Measurements from ENCODE around the gene AKR7A2. TPM values are rescaled to one million over a fixed set of nuclear protein-coding genes. Genes with fewer than 3 reads are reported as not detected.

The AKR7A2 gene
- polyA plus RNA-seq, 1 donor (not counting 4 experiments of a cell fraction or from before 2014, with no cell fraction given): 21.4 TPM

DNA sequence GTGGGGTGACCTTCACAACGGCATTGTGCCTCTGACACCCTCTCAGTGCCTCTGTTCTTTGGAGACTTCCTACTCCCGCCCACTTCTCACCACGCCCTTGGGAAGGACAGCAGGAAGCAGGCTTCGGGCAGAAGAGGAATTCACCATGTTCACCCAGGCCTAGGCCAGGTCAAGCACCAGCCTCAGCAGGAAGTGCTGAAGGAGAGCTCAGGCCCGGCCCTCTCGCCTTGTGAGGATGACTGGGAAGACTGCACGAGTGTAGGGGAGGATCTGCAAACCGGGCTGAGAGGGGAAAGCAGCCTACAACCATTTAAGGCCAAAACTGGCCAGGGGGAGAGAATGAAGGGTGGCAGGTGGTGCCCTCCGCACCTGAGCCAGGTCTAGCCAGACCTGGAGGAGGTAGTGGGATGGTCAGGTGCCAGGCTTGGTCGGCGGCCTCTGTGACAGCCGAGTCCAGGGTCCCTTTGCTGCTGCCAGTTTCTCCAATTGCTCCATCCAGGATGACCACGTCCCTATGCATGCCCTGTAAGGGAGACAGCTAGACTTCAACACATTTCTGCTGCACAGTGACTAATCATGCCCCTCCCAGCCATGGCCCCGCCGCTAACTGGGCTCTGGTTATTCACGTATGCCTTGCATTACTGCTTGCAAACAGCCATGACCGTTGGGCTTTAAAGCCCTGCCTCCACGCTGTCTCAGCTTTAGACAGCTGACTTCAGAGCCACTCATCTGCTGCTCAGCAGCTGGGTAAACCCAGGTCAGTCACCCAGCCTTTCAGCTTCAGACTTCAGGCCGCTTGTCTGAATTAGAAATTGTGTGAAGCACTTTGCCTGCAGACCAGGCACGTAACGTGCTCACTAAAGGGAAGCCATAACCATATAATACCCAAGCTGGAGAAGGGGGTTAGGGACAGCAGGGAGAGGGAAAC, 51.5 kb downstream of the AKR7A2 start:
- no peak overlapping the region for H3K4me3 ChIP-seq (ENCODE audit: control insufficient read depth in 2 of 3, extremely low read depth in 1 of 3, insufficient read depth in 2 of 3, low read depth in 1 of 3, low read length in 3 of 3)
- DNase-seq (ENCODE audit: low read depth, low spot score) (no peak), FAIRE-seq (no peak)
- peaks cover 36 to 41% of the 10 kb centered on the region in 2 experiments for H3K36me3 ChIP-seq (ENCODE audit: control insufficient read depth in 2 of 2, extremely low read depth in 1 of 2, insufficient read depth in 2 of 2, low read length in 2 of 2)
- TF ChIP-seq, protein P1, sequence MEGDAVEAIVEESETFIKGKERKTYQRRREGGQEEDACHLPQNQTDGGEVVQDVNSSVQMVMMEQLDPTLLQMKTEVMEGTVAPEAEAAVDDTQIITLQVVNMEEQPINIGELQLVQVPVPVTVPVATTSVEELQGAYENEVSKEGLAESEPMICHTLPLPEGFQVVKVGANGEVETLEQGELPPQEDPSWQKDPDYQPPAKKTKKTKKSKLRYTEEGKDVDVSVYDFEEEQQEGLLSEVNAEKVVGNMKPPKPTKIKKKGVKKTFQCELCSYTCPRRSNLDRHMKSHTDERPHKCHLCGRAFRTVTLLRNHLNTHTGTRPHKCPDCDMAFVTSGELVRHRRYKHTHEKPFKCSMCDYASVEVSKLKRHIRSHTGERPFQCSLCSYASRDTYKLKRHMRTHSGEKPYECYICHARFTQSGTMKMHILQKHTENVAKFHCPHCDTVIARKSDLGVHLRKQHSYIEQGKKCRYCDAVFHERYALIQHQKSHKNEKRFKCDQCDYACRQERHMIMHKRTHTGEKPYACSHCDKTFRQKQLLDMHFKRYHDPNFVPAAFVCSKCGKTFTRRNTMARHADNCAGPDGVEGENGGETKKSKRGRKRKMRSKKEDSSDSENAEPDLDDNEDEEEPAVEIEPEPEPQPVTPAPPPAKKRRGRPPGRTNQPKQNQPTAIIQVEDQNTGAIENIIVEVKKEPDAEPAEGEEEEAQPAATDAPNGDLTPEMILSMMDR (optimal IDR thresholded peaks at IDR 0.05 in 1 of 3, IDR thresholded peaks at IDR 0.05 in 1 of 3, conservative IDR thresholded peaks at IDR 0.05 in 1 of 3; ENCODE audit: extremely low read depth in 1 of 3, insufficient read depth in 2 of 3, low read length in 3 of 3): no peak
- peaks cover 5% of the 10 kb centered on the region for H4K20me1 ChIP-seq (ENCODE audit: control insufficient read depth, extremely low read depth, insufficient read depth, low read length)
- H3K27me3 ChIP-seq (ENCODE audit: control insufficient read depth, extremely low read depth, insufficient read depth, low read length): no peaks in the 10 kb centered on the region
- H3K9me1 ChIP-seq (ENCODE audit: control insufficient read depth, extremely low read depth, insufficient read depth, low read length): no peaks in the 10 kb centered on the region
- H3K9ac ChIP-seq (ENCODE audit: control insufficient read depth, extremely low read depth, insufficient read depth, low read length): no peak overlapping the region
- H3K27ac ChIP-seq (ENCODE audit: control insufficient read depth, insufficient read depth, low read length): no peak overlapping the region
- H3K4me1 ChIP-seq (ENCODE audit: control insufficient read depth, extremely low read depth, insufficient read depth, low read length): no peaks in the 10 kb centered on the region
- no peak overlapping the region for H2AFZ ChIP-seq (ENCODE audit: control insufficient read depth, low read length)
- peaks cover 13% of the 10 kb centered on the region for H3K79me2 ChIP-seq (ENCODE audit: control insufficient read depth, insufficient read depth, low read length)
- no peaks in the 10 kb centered on the region for H3K9me3 ChIP-seq (ENCODE audit: control insufficient read depth, low read depth, low read length)
- no peak overlapping the region for H3K4me2 ChIP-seq (ENCODE audit: control insufficient read depth, extremely low read depth, insufficient read depth, low read depth, low read length)
- dilution Hi-C loops (cut with MboI; ENCODE audit: extremely low pct_ligation_motif_present, low sequenced_read_pairs): no loop called here

DNA sequence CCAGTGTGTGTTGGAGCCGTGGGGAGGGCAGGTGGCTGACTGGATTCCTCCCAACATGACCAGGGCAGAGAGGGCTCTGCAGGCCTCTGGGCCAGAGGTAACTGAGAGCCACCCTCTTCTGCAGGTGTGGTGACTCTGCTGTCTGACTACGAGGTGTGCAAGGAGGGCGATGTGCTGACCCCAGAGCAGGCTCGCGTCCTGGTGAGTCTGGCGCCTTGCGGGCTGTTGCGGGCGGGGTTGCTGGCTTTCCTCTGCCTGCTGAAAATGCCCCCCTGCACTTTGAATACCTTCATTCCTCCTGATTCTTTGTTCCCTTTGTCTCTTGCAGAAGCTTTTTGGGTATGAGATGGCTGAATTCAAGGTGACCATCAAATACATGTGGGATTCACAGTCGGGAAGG, 53.6 kb downstream of the AKR7A2 start:
- H3K27ac ChIP-seq (ENCODE audit: control insufficient read depth, insufficient read depth, low read length): no peak overlapping the region
- H3K9me3 ChIP-seq (ENCODE audit: control insufficient read depth, low read depth, low read length): no peaks in the 10 kb centered on the region
- DNase-seq (ENCODE audit: low read depth, low spot score) (no peak), FAIRE-seq (no peak)
- peaks cover 38 to 52% of the 10 kb centered on the region in 2 experiments for H3K36me3 ChIP-seq (ENCODE audit: control insufficient read depth in 2 of 2, extremely low read depth in 1 of 2, insufficient read depth in 2 of 2, low read length in 2 of 2)
- H3K27me3 ChIP-seq (ENCODE audit: control insufficient read depth, extremely low read depth, insufficient read depth, low read length): no peaks in the 10 kb centered on the region
- TF ChIP-seq, protein P1 (optimal IDR thresholded peaks at IDR 0.05 in 1 of 3, IDR thresholded peaks at IDR 0.05 in 1 of 3, conservative IDR thresholded peaks at IDR 0.05 in 1 of 3; ENCODE audit: extremely low read depth in 1 of 3, insufficient read depth in 2 of 3, low read length in 3 of 3): no peak
- no peak for TF ChIP-seq EZH2 (IDR thresholded peaks at IDR 0.05; ENCODE audit: low read length)
- H4K20me1 ChIP-seq (ENCODE audit: control insufficient read depth, extremely low read depth, insufficient read depth, low read length): peaks cover 12% of the 10 kb centered on the region
- H3K4me2 ChIP-seq (ENCODE audit: control insufficient read depth, extremely low read depth, insufficient read depth, low read depth, low read length): no peak overlapping the region
- H2AFZ ChIP-seq (ENCODE audit: control insufficient read depth, low read length): no peak overlapping the region
- H3K4me3 ChIP-seq (ENCODE audit: control insufficient read depth in 2 of 3, extremely low read depth in 1 of 3, insufficient read depth in 2 of 3, low read depth in 1 of 3, low read length in 3 of 3): no peak overlapping the region
- H3K4me1 ChIP-seq (ENCODE audit: control insufficient read depth, extremely low read depth, insufficient read depth, low read length): peaks cover 5% of the 10 kb centered on the region
- dilution Hi-C loops (cut with MboI; ENCODE audit: extremely low pct_ligation_motif_present, low sequenced_read_pairs): no loop called here
- H3K79me2 ChIP-seq (ENCODE audit: control insufficient read depth, insufficient read depth, low read length): peaks cover 34% of the 10 kb centered on the region
- no peak overlapping the region for H3K9ac ChIP-seq (ENCODE audit: control insufficient read depth, extremely low read depth, insufficient read depth, low read length)
- H3K9me1 ChIP-seq (ENCODE audit: control insufficient read depth, extremely low read depth, insufficient read depth, low read length): peaks cover 3% of the 10 kb centered on the region
